Stimulated activated CD4-positive, alpha-beta T cell treated with anti-CD3 and anti-CD28 coated beads, Interleukin-2, amount 100 ng/mL, for 4 hours (primary cell): Measurements from ENCODE around the gene MDK.
A peak's percentile ranks its signal among the peaks of the same experiment; 100 is the strongest.

ENCODE experiments used
- DNase-seq: peaks from one replicate; pipeline ENCODE4 v3.0.0-alpha.2; 2020; ENCODE audit warnings: low read depth

MDK gene

DNA sequence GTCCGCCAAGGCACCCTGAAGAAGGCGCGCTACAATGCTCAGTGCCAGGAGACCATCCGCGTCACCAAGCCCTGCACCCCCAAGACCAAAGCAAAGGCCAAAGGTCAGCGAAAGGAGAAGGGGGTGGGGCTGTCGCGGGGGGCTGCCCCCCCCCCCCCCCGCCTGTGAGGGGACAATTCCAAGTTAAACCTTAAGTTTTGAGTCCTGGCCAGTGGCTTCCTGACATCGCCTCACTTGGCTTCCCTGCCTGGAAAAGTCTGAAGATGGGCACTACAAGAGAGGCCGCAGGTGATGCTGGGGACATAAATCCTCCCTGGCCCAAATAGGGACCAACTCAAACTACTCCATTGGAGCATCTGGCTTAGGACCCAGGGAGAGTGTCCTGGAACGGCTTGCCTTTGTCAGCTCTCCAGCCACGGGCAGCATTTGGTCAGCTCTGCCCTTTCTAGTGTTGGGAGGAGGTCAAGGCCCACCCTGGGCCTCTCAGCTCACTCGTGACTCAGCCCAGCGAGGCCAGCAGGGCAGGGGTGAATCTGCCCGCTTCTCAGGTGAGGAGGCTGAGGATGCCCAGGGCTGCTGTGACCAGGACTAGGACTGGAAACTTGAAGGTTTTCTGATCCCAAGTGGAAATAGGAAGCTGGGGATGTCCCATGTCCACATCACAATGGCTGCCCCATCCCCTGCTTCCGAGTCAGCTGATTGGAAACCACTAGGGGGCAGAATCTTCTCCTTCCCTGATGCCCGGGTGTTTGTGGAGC lies 1.4 kb downstream of the MDK start:
- no peak for DNase-seq

DNA sequence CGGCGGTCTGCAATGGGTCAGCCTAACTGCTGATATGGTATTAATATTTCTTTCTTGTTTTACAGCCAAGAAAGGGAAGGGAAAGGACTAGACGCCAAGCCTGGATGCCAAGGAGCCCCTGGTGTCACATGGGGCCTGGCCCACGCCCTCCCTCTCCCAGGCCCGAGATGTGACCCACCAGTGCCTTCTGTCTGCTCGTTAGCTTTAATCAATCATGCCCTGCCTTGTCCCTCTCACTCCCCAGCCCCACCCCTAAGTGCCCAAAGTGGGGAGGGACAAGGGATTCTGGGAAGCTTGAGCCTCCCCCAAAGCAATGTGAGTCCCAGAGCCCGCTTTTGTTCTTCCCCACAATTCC lies 1.9 kb downstream of the MDK start:
- no peak for DNase-seq

DNA sequence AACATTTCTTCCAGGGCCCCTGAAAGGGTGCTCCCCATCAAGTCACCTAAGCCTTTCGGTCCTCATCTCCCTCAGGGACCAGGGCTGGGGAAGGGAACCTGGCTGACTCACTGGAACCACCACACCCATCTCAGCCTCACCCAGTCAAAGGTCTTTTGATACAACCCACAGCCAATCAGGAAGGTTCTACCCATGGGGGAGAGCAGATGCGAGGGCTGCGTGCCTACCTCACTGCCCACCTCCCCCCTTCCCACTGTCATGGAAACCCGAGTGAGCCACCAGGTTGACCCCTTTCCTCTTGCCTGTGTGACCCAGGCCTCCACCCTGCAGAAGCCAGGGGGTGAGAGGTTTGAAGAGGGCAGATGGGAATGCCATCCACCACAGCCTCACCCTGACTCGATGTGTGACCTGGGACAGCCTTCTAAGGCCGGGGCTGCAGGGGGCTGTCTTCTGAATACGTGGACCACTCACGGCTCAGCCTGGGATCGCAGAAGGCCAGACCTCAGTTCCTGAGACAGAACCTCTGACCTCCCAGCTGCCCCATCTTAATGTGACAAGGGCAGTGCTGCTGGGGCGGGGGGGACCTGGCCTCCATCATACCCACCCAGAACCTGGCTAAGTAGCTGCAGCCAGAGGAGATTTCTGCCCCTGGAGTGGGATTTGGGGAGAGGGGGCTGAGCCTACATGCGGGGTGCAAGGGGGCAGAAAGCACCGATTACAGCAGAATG lies 2.7 kb downstream of the MDK start:
- no peak for DNase-seq

DNA sequence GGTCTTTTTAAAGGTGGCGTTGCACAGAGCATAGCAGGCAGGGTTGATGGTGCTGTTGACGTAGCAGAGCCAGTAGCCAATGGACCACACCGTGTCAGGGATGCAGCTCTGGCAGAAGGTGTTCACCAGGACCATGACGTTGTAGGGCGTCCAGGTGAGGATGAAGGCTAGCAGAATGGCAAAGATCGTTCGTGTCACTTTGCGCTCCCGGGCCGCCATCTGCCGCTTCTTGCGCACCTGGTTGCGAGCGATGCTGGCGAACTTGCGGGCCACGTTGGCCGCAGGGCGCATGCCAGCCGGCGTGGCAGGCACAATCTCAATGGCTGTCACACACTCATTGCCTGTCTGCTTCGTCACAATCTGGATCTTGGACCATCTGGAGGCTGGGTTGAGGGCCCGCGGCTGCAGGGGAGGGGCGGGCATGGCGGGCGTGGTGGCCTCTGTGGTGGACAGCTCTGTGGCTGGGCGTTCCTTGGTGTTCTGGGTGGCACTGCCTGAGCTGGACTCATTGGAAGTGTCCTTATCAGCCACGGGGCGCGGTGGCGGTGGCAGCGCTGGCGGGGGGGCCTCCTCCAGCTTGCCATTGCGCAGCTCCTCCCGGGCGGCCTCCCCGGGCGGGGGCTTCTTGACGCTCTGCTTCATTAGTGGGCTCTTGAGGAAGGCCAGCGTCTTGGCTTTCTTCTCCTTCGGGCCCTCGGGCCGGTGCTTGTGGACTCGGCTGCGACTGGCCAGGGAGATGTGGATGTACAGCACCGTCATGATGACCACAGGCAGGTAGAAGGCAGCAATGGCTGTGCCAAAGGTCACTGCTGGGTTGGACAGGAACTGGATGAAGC lies 3.9 kb downstream of the MDK start:
- DNase-seq: no peak

DNA sequence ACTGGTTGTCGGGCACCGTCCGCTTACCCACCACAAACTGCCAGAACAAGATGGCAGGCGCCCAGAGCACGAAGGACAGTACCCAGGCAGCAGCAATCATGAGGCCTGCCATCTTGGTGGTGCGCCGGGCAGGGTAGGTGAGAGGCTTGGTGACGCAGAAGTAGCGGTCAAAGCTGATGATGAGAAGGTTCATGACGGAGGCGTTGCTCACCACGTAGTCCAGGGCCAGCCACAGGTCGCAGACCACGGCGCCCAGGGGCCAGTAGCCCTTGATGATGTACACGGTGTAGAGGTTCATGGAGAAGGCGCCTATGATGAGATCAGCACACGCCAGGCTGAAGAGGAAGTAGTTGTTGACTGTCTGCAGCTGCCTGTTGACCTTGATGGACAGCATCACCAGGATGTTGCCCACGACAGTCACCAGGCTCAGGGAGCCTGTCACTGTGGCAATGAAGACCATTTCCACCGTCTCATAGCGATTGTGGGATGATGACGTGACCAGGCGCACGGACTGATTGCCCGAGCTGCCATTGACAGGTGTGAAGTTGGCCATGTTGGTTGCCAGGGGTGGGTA lies 4.6 kb downstream of the MDK start:
- no peak for DNase-seq

DNA sequence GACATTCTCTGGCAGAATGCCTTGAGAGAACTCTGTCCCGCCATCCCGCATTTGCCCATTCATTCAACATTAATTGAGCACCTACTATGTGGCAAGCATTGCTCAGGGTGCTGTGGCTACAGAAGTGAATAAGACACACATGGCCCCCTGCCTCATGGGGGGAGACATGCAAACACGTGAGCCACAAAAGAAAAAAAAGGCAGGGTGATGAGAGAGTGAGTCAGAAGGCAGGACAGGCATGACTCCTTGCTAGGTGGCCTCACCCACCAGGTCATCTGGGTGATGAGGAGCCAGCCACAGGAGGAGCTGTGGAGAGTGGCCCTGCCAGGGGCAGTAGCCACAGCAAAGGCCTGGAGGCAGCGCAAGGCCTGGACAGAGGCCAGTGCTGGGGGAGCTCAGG lies 5.2 kb downstream of the MDK start:
- DNase-seq: no peak

DNA sequence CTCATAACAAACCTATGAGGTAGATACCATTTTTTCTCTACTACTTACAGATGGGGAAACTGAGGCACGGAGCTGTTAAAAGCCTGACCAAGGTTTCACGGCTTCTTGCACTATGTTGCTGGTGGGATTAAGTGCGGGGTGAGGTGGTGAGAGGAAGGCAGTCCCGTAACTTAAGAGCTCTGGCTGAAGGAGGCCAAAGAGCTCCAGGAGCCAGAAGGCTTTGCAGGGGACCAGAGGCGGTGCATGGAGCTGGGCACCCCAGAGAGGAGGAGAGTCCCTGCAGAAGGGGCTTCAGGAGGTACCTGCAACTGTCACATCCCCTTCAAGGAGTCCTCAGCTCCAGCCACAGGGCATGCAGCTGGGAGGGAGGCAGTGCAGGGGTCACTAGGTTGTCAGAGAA lies 6.0 kb downstream of the MDK start:
- no peak for DNase-seq

DNA sequence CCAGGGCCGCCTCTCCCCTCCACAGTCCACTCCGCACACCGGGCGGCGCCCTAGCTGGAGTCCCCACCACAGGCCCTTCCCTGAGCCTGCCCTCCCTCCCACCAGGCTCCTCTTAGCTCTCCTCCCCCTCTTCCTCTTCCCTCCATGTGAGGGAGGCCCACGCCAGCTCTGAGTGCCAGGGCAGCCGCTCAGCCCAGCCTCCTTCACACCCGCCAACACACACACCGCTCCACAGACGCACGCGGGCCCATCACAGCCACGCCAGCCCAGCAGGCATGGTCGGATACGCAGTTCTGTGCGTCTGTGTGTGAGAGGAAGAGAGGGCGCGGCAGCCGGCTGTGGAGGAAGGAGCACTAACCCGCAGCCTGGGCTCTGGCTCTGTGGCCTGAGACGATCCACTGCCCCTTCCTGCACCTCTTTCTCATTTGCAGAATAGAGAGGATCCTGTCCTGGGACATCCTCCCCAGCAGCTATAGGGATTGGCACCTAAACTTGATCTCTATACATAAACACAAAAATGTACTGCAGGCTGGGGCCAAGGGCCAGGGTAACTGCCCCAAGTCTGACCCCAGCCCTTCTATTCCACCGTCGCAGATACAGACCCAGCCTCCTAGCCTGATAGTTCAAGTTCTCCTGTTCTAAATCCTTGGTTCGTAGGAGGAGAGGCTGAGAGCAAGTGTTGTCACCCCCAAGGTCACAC lies 6.6 kb downstream of the MDK start:
- no peak for DNase-seq

DNA sequence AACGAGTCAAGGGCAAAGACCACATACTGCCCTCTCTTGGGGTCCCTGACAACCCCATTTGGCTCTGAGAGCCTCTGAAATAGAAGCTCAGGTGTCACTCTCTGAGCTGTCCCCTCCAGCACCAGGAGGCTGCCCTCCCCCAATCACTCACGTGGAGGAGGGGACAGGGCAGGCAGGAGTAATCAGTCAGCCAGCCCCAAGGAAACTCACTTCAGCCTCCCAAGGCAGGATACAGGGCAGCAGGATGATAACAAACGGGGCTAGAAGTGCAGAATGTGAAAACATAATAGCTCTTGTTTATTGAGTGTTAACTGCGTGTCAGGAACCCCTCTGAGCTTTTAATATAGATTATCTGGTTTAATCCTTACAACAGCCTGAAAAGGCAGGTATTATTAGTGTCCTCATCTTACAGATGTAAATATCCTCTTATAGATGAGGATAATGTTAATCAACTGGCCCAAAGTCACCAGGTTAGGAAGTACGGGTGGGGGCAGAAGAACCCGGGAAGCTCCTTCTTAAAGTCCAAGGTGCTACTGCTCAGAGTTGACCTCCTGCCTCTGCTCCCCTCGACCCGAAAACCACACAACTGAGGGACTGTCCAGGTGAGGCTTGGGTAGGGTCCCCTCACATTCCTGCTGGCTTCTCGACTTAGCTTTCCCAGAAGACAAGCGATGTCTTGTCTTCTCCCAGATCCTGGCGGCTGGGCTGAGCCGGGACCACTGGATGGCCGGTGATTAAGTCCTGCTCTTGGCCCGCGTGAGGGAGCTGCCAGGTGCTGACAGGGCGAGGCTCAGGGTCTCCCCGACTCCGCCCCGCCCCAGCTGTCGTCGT lies 7.4 kb downstream of the MDK start:
- no peak for DNase-seq

DNA sequence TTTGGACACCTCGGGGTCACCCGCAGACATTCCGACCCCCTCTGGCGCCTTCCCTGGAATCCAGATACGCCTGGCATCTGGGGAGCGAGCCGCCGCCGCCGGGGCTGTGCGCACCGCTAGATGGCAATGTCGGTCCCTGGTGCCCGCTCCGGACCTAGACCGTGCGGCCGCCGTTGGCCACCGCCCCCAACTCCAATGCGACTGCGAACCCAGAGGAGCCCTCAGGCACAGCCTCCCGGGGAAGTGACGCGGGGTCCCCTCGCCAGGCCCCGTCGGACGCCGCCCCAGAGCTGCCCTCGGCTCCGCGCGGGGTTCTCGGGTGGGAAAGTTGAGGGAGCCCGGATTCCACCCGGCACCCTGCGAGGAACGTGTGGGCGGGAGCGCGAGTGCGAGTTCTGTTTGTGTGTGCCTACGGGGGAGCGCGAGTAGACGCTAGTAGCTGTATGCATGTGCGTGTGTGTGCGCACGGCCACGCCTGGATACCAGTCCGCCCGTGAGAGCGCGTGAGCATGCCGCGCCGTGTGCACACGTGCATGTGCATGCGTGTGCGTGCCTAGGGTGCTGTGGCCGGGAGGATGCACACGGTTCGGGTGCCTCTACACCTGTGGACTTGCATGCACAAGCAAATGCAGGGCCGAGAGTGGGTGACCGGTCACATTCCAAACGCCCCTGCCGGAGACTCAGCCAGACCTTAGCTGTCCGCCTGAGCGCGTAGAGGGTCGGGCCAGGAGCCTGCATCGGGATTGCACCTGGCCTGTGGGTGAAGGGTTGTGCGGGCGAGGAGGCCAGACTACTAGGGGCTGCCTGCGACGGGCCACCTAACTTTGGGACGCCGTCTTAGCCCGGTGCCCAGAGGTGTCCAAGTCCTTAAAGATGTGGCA lies 8.2 kb downstream of the MDK start:
- no peak for DNase-seq

DNA sequence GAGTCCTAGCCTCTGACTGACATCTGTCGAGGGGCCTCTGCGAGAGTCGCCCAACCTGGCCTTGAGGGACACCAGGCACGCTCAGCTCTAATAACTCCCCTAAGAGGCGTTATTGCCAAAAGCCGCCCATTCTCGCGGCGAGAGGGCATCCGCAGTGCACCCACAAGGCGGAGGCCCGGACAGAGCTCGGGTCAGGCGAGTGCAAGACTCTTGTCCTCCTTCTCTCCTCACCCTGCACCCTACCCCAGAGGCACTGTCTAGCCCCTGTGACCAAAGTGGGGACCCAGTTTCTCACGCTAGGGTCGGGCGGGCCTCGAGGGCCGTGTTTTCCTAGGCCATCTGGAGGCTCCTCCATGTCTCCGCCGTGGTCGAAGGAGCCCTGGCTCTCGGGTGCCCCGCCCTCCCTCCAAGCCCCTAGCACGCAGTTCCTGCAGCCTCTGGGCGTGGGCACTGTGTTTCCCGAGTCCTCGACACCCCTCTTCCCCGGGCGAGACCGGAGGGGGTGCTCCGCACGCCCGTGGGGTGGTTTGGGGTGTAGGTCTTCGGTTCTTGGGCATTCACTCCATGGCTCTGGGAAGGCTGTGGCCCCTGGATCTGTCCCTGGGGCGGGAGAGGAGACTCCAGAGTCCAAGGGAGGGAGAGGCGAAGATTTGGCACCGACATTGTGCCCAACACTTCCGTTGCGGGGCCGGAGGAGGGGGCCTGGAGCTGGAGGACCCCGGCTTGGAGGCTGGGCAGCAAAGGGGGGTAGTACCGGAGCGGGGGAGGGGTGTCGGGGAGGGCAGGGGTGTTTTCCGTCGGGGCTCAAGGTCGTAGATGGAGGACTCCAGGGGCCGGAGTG lies 9.1 kb downstream of the MDK start:
- DNase-seq: no peak

DNA sequence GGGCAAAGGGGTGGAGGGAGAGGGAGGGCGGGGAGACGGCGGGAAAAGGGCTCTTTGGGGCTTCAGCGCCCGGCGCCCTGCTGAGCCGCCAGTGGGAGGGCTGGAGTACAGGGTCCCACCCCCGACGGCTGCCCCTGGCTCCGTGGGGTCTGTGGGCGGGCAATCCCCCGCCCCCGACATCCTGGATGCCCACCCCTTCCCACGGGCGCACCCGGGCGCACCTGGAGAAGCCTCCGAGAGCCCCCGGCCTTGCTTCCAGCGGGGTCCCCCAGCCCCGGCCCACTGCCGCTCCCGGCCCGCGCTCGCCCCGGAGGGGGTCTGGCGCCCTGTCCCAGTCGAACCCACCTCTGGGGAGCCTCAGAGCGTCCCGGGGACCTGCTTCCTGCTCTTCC lies 9.7 kb downstream of the MDK start:
- DNase-seq: no peak

DNA sequence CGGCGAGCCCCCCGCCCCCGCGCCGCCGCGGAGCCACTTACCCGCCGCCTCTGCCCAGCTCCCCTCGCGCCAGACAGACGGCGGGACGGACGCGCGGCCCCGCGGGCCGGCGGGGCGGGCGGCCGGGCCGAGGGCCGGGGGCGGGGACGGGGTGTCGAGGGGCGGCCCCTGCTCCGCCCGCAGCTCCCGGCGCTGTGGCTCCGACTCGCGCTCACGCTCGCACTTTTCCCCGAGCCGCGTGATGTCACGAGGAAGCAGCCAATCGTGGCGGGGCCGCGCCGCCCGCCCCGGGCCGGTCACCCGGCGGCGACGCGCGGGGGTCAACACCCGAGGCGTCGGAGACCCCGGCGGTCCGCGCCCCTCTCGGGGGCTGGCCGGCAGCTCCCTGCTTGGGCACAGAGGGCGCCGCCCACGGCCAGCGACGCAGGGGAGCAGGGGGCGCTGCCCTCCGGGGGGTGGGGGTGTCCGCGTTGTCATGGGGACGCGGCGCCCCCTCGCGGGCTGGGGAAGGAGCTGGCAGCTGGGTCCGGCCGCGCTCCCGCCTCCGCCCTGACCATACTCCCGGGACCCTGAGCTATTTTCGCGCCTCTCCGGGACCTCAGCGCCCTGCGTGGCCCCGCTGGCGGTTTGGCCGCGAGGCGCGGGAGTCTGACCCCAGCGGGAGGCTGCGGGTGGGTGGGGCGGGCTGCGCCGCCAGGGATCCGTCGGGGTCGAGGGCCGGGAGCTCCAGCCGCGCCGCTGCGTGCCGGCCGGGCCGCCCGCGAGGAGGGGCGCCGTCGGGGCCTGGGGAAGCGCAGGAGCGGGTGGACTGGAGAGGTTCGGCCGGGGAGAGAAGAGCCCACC lies 10.3 kb downstream of the MDK start, which contains the start of gene CHRM4:
Gene CHRM4 (minus strand): TSS at position 199 of the 843 bp plus-strand sequence. CDS start 5,219 bp downstream, outside the sequence.
- no peak for DNase-seq

DNA sequence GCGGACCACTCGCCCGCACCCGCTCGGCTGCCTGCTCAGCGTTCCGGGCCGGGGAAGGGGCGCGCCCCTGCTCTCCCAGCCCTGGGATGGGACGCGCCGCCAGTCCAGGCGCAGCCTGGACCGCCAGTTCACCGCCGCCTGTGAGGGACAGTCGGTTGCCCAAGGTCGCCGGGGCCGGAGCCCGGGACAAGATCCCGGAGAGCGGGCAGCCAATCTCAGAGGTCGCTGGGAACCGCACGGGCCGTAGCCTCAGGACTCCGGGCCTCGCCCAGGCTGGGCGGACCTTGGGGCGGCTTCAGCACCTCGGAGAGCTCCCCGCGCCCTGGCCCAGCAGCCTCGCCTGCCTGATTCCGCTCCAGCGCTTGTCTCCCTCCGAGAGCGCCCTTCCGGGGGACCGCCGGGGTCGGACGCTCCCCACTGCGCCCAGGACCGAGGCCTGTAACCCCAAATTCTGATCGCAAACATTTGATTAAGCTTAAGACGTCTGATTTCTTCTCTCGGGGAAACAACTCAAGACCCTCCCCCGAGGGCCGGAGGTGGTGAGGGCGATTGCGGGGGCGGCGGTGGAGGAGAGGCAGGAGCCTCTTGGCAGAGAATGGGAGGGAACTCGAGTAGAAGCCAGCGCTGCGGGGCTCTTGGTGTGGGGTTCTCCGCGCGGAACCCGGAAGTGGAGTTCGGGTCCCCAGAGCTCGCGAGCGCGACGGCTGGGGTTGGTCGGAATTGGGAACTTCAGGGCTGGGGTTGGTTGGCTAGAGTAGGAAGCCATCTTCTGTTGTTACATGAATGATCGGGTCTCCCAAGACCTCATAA lies 11.2 kb downstream of the MDK start:
- peak; percentile 45 for DNase-seq

DNA sequence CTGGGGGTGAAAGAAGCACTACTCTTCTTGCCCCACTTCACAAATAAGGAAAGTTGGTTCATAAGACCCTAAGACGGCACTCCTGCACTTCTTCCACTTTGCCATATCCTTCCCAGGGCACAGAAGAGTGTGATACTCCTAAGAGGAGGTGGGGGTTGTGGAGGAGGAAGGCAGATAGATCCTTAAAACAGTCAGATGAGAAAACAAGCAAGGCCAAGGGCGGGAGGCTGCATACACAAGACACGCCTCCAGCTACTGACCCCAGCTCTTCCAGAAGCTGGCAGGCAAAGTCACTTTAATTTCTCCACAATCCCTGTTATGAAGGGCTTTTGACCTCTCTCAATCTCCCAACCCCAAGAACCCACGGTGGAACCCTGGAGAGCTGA lies 11.8 kb downstream of the MDK start:
- DNase-seq: no peak

DNA sequence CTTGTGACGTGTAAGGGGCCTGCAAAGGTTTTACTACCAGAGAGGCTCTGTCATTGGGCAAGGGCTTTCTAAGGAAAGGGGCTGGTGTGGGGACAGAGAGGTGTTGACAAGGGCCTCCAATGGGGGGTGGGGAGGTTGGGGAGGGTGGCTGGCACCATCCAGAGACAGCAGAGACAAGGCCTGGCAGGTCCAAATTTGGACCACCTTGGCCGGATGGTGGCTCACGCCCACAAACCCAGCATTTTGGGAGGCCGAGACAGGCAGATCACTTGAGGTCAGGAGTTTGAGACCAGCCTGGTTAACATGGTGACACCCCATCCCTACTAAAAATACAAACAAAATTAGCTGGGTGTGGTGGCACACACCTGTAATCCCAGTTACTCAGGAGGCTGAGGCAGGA lies 12.3 kb downstream of the MDK start:
- DNase-seq: no peak

DNA sequence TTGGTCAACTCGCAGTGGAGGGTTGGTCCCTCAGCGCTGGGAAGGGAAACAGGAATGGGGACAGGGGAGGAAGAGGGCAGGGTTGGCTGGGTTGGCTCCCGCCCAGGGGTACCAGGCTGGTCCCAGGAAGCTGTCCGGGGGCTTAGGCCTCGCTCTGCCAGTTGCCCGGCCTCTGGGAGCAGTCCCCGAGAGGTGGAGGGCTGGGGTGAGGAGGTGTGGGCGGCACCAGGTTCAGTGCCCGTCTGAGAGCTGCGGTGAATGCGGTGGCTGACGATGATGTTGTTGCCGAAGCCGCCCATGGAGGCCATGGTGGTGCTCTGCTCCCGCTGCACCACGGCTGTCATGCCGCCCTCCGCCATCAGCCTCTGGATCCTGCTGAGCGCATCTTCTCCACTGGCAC lies 16.1 kb downstream of the MDK start:
- DNase-seq: no peak
